ENCODE results near the gene IRX4. TPM values are rescaled to one million over a fixed set of nuclear protein-coding genes. Genes with fewer than 3 reads are reported as not detected.
A peak's percentile ranks its signal among the peaks of the same experiment; 100 is the strongest.

Gene IRX4
- total RNA-seq, 6 donors from 2014 or later: 1.7 TPM; not detected in 5

GRCh38 chr5:1832511-1833250 is 50.0 kb downstream of the IRX4 start:
- no peak for TF ChIP-seq POLR2A (IDR thresholded peaks at IDR 0.05)
- Histone ChIP-seq H3K4me1 (no peaks in the 10 kb centered on the region), H3K9me3 (no peaks in the 10 kb centered on the region), H3K4me3 (no peak overlapping the region), H3K36me3 (no peaks in the 10 kb centered on the region), H3K27ac (no peak overlapping the region), H3K27me3 (no peaks in the 10 kb centered on the region)
- ATAC-seq (ENCODE audit: low FRiP score in 2 of 2) (no peak), DNase-seq (peak in 1 of 2 donors; percentile 46)
- WGBS, 2 donors: 75 to 84% methylated on average over 15 to 28 of the region's 28 CpGs

- WGBS, 2 donors: 42 to 46% methylated on average over 5 to 14 of the region's 14 CpGs
- Histone ChIP-seq H3K4me3 (no peak overlapping the region), H3K36me3 (no peaks in the 10 kb centered on the region), H3K9me3 (no peaks in the 10 kb centered on the region), H3K27ac (no peak overlapping the region), H3K27me3 (no peaks in the 10 kb centered on the region), H3K4me1 (no peaks in the 10 kb centered on the region)
- no peak for TF ChIP-seq CTCF (IDR thresholded peaks at IDR 0.05)
- TF ChIP-seq EP300 (IDR thresholded peaks at IDR 0.05): no peak
- no peak for TF ChIP-seq POLR2AphosphoS5 (IDR thresholded peaks at IDR 0.05)
- no peak for TF ChIP-seq POLR2A (IDR thresholded peaks at IDR 0.05)
- no peak for DNase-seq
- no peak for ATAC-seq (ENCODE audit: low FRiP score in 2 of 2)
Measured at GRCh38 chr5:1831677-1832313, 50.9 kb downstream of the IRX4 start.

GRCh38 chr5:1831257-1831656 is 51.5 kb downstream of the IRX4 start:
- ATAC-seq (ENCODE audit: low FRiP score in 2 of 2) (no peak), DNase-seq (peak in 1 of 2 donors; percentile 49)
- Histone ChIP-seq H3K9me3 (no peaks in the 10 kb centered on the region), H3K27ac (no peak overlapping the region), H3K4me1 (no peaks in the 10 kb centered on the region), H3K27me3 (no peaks in the 10 kb centered on the region), H3K36me3 (no peaks in the 10 kb centered on the region), H3K4me3 (no peak overlapping the region)
- TF ChIP-seq CTCF (IDR thresholded peaks at IDR 0.05) (no peak), EP300 (IDR thresholded peaks at IDR 0.05) (no peak), POLR2AphosphoS5 (IDR thresholded peaks at IDR 0.05) (no peak), POLR2A (IDR thresholded peaks at IDR 0.05) (no peak)
- 88 to 89% methylated on average over 11 of the region's 11 CpGs for WGBS, 2 donors

GRCh38 chr5:1830571-1831228 is 52.0 kb downstream of the IRX4 start:
- Histone ChIP-seq H3K9me3 (no peaks in the 10 kb centered on the region), H3K4me3 (no peak overlapping the region), H3K27ac (no peak overlapping the region), H3K36me3 (no peaks in the 10 kb centered on the region), H3K4me1 (no peaks in the 10 kb centered on the region), H3K27me3 (no peaks in the 10 kb centered on the region)
- 78 to 79% methylated on average over 17 of the region's 17 CpGs for WGBS, 2 donors
- no peak for ATAC-seq (ENCODE audit: low FRiP score in 2 of 2)
- no peak for DNase-seq
- TF ChIP-seq EP300 (IDR thresholded peaks at IDR 0.05) (no peak), CTCF (IDR thresholded peaks at IDR 0.05) (no peak), POLR2AphosphoS5 (IDR thresholded peaks at IDR 0.05) (no peak), POLR2A (IDR thresholded peaks at IDR 0.05) (no peak)

- H3K36me3 ChIP-seq: peaks cover 0 to 24% (median 9%) of the 10 kb centered on the region in 4 donors
- no peak for TF ChIP-seq EP300 (IDR thresholded peaks at IDR 0.05)
- TF ChIP-seq CTCF (IDR thresholded peaks at IDR 0.05): no peak
- TF ChIP-seq POLR2A (IDR thresholded peaks at IDR 0.05): no peak
- no peak for TF ChIP-seq POLR2AphosphoS5 (IDR thresholded peaks at IDR 0.05)
- no peak for ATAC-seq (ENCODE audit: low FRiP score in 2 of 2)
- WGBS, 2 donors: 37 to 67% methylated on average over 19 to 35 of the region's 39 CpGs
- no peaks in the 10 kb centered on the region for H3K27me3 ChIP-seq
- no peaks in the 10 kb centered on the region for H3K4me1 ChIP-seq
- H3K4me3 ChIP-seq: no peak overlapping the region
- peak in 1 of 2 donors; percentile 75 for DNase-seq
- H3K9me3 ChIP-seq: no peaks in the 10 kb centered on the region
- H3K27ac ChIP-seq: no peak overlapping the region
Measured at GRCh38 chr5:1827886-1828397, 54.8 kb downstream of the IRX4 start.
